ENCODE results near the gene PHLPP1. TPM values are rescaled to one million over a fixed set of nuclear protein-coding genes. Genes with fewer than 3 reads are reported as not detected.

Gene PHLPP1
- total RNA-seq, 1 donor from 2014 or later = 18.0 TPM

DNA sequence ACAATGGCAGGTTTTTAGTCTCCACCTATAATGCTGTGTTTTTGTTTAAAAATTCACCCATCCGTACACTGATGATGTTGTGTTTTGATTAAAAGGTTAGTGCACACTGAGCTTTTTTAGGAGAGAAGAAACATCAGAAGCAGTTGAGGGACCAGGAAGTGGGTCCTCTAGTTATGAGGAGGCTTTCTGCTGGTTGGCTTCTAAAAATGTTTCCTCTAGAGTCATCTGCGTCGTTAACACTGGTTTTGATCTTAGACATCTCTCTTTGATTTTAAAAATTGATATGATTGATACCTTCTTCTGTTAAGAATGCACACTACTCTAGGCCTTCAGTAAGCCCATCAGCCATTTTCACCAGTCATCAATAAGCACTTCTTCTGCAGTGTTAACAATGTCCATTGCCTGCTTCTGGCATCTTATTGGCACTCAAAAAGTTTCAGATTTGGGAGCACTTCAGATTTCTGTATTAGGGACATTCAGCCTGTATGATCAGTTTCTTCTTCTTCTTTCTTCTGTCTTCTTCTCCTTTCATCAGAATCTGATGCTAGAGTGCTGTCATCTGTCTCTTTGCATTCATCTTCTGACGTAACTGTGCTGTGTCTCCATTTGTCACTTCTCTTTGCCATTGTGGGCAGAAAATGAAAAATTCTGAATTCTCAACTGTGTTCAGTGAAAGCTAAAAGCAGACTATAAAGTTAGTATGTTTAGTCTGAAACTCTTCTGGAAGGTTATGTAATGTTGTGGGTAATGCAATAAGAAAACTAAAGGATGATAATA lies 56.3 kb downstream of the PHLPP1 start:
- Mint-ChIP-seq H3K9me3 (ENCODE audit: low read depth) (no peaks in the 10 kb centered on the region), H3K4me3 (ENCODE audit: low read depth) (no peak overlapping the region), H3K27ac (no peak overlapping the region), H3K27me3 (no peaks in the 10 kb centered on the region), H3K4me1 (ENCODE audit: low read depth) (peaks cover 6% of the 10 kb centered on the region), H3K36me3 (ENCODE audit: insufficient read depth) (peaks cover 2% of the 10 kb centered on the region)
- DNase-seq (ENCODE audit: low spot score, unreplicated experiment) = no peak
- TF ChIP-seq, protein P1, sequence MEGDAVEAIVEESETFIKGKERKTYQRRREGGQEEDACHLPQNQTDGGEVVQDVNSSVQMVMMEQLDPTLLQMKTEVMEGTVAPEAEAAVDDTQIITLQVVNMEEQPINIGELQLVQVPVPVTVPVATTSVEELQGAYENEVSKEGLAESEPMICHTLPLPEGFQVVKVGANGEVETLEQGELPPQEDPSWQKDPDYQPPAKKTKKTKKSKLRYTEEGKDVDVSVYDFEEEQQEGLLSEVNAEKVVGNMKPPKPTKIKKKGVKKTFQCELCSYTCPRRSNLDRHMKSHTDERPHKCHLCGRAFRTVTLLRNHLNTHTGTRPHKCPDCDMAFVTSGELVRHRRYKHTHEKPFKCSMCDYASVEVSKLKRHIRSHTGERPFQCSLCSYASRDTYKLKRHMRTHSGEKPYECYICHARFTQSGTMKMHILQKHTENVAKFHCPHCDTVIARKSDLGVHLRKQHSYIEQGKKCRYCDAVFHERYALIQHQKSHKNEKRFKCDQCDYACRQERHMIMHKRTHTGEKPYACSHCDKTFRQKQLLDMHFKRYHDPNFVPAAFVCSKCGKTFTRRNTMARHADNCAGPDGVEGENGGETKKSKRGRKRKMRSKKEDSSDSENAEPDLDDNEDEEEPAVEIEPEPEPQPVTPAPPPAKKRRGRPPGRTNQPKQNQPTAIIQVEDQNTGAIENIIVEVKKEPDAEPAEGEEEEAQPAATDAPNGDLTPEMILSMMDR (IDR thresholded peaks at IDR 0.05; ENCODE audit: unreplicated experiment) = no peak

DNA sequence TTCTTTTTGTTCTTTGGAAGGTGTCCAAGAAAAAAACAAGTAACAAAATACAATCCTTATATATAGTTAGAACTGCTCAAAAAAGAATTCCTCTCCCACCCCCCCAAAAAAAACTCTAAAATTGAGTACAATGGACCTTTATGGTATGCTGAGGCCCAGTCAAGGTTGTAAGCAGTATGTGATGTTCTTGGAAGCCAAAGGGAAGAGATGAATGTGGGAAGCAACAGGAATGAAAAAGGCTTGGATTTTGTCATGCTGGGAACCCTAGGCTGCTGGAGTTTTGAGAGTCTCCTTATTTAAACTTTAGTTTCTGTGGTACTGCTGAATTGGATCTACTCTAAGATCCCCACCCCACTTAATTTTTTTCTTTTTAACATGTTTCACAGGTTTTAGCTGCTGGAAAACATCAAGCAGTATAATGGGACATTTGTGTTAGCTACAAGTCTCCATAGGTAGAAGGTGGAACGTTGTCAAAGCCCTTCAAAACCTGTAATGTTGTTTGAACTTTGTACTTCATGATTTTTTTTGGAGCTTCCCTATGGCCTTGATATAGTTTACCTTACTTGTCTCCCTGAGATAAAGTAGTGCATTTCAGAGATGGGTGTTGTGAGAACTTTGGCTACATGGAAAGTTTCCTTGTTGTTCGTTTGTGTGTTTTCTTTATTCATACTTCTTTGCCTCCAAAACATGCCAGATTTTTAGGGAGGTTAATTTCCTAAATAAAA lies 57.7 kb downstream of the PHLPP1 start:
- H3K4me3 Mint-ChIP-seq (ENCODE audit: low read depth) = no peak overlapping the region
- no peaks in the 10 kb centered on the region for H3K27me3 Mint-ChIP-seq
- DNase-seq (ENCODE audit: low spot score, unreplicated experiment) = no peak
- peaks cover 2% of the 10 kb centered on the region for H3K4me1 Mint-ChIP-seq (ENCODE audit: low read depth)
- TF ChIP-seq, protein P1 (IDR thresholded peaks at IDR 0.05; ENCODE audit: unreplicated experiment) = no peak
- no peak overlapping the region for H3K27ac Mint-ChIP-seq
- H3K9me3 Mint-ChIP-seq (ENCODE audit: low read depth) = no peaks in the 10 kb centered on the region
- peaks cover 2% of the 10 kb centered on the region for H3K36me3 Mint-ChIP-seq (ENCODE audit: insufficient read depth)

DNA sequence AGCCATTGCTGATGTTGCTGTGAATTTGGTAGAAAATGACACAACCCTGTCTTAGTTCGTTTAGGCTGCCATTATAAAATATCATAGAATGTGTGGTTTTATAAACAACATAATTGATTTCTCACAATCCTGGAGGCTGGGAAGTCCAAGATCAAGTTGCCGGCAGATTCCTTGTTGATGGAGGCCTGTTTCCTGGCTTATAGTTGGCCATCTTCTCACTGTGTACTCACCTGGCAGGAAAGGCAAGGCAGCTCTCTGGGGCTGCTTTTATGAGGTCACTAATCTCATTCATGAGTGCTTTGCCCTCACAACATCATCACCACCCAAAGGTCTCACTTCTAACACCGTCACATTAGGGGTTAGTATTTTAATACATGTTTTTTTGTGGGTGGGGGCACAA lies 58.4 kb downstream of the PHLPP1 start:
- peaks cover 2% of the 10 kb centered on the region for H3K36me3 Mint-ChIP-seq (ENCODE audit: insufficient read depth)
- no peaks in the 10 kb centered on the region for H3K9me3 Mint-ChIP-seq (ENCODE audit: low read depth)
- peaks cover 2% of the 10 kb centered on the region for H3K4me1 Mint-ChIP-seq (ENCODE audit: low read depth)
- DNase-seq (ENCODE audit: low spot score, unreplicated experiment) = no peak
- no peak overlapping the region for H3K4me3 Mint-ChIP-seq (ENCODE audit: low read depth)
- TF ChIP-seq, protein P1 (IDR thresholded peaks at IDR 0.05; ENCODE audit: unreplicated experiment) = no peak
- H3K27me3 Mint-ChIP-seq = no peaks in the 10 kb centered on the region
- no peak overlapping the region for H3K27ac Mint-ChIP-seq

DNA sequence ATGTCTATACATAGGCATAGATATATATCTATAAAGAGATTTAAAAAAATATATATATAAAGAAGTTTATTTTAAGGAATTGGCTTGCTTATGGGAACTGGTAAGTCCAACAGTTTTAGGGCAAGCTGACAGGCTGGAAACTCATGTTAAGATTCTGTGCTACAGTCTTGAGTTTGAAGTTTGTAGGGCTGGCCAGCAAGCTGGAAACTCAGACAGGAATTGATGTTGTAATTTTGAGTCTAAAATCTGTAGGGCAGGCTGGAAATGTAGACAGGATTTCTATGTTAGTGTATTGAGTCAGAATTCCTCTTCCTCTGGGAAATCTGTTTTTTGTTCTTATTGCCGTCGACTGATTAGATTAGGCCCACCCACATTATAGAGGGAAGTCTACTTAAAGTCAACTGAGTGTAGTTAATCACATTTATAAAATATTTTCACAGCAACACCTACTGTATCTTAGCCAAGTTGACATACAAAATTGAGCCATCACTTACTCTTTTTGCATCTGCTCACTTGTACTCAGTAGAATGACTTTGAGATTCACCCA lies 60.8 kb downstream of the PHLPP1 start:
- no peak for DNase-seq (ENCODE audit: low spot score, unreplicated experiment)
- TF ChIP-seq, protein P1 (IDR thresholded peaks at IDR 0.05; ENCODE audit: unreplicated experiment) = no peak
- no peak overlapping the region for H3K27ac Mint-ChIP-seq
- H3K4me3 Mint-ChIP-seq (ENCODE audit: low read depth) = no peak overlapping the region
- H3K4me1 Mint-ChIP-seq (ENCODE audit: low read depth) = peaks cover 5% of the 10 kb centered on the region
- no peaks in the 10 kb centered on the region for H3K27me3 Mint-ChIP-seq
- H3K36me3 Mint-ChIP-seq (ENCODE audit: insufficient read depth) = peaks cover 2% of the 10 kb centered on the region
- no peaks in the 10 kb centered on the region for H3K9me3 Mint-ChIP-seq (ENCODE audit: low read depth)

DNA sequence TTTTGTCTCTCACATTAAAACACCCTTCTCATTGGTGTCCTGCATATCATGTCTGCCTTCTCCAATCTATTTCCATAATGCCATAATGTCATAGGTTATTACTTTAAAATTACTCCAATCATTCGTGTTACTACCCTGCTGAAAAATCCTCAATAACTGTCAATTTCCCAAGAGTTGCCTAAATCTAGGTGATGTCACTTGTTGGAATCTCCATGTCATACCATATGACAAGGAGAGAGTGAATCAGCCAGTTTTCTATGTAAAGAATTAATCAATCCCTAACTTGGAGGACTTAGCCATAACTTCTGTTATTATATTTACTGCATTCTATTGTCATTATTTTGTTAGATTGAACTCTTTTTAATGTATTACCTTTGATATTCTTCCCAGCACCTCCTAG lies 62.5 kb downstream of the PHLPP1 start:
- H3K4me1 Mint-ChIP-seq (ENCODE audit: low read depth) = peaks cover 5% of the 10 kb centered on the region
- no peaks in the 10 kb centered on the region for H3K9me3 Mint-ChIP-seq (ENCODE audit: low read depth)
- H3K36me3 Mint-ChIP-seq (ENCODE audit: insufficient read depth) = peaks cover 2% of the 10 kb centered on the region
- no peaks in the 10 kb centered on the region for H3K27me3 Mint-ChIP-seq
- TF ChIP-seq, protein P1 (IDR thresholded peaks at IDR 0.05; ENCODE audit: unreplicated experiment) = no peak
- no peak overlapping the region for H3K4me3 Mint-ChIP-seq (ENCODE audit: low read depth)
- no peak overlapping the region for H3K27ac Mint-ChIP-seq
- no peak for DNase-seq (ENCODE audit: low spot score, unreplicated experiment)
